A549 (cell line): ENCODE measurements around the gene FBLIM1.

Experiments
- CTCF ChIP-seq: fragments of >200 bp; sonication (Bioruptor Twin); formaldehyde crosslinking; IDR thresholded peaks from 3 replicates; pipeline ENCODE4 v1.5.1; 2016
- EP300 ChIP-seq, 2 experiments: fragments of >200 bp; sonication (Bioruptor Twin); formaldehyde crosslinking; IDR thresholded peaks; 2 replicates in 1 of 2; 3 replicates in 1 of 2; pipeline ENCODE4 v1.6.1; 2016 to 2017
- JUNB ChIP-seq: fragments of >200 bp; sonication (Bioruptor Twin); formaldehyde crosslinking; IDR thresholded peaks from 2 replicates; pipeline ENCODE4 v1.6.1; 2016
- NR3C1 ChIP-seq: fragments of >200 bp; sonication (Bioruptor Twin); formaldehyde crosslinking; IDR thresholded peaks from 3 replicates; pipeline ENCODE4 v1.6.1; 2017
- PHF8 ChIP-seq: fragments of 200-600 bp; sonication (generic); IDR thresholded peaks from 2 replicates; pipeline ENCODE4 v1.6.1; 2016; ENCODE audit warnings: low read depth, mild to moderate bottlenecking, antibody characterized with exemption, moderate library complexity, borderline replicate concordance
- POLR2A ChIP-seq: IDR thresholded peaks from 2 replicates; pipeline ENCODE4 v1.6.1; 2012; ENCODE audit warnings: mild to moderate bottlenecking, low read length
- REST ChIP-seq: fragments of 200-600 bp; sonication (generic); IDR thresholded peaks from 2 replicates; pipeline ENCODE4 v1.6.1; 2016; ENCODE audit warnings: antibody characterized with exemption, mild to moderate bottlenecking, moderate library complexity
- TP53 ChIP-seq: fragments of 250-450 bp; sonication (Bioruptor Pico); IDR thresholded peaks from 2 replicates; pipeline ENCODE4 v1.5.0; 2021; ENCODE audit warnings: mild to moderate bottlenecking, moderate library complexity
- USF2 ChIP-seq: fragments of 450-650 bp; IDR thresholded peaks from 2 replicates; pipeline ENCODE4 v1.6.1; 2014; ENCODE audit warnings: antibody characterized with exemption
- ZC3H11A ChIP-seq: fragments of 450-650 bp; IDR thresholded peaks from 2 replicates; pipeline ENCODE4 v1.6.1; 2014; ENCODE audit warnings: antibody characterized with exemption, mild to moderate bottlenecking

- TF ChIP-seq CTCF (no peak), POLR2A (no peak), USF2 (no peak), EP300 (IDR thresholded peaks at IDR 0.05) (no peak), PHF8 (no peak), REST (no peak), ZC3H11A (no peak), NR3C1 (no peak), TP53 (CRISPR knock-in tag) (no peak), JUNB (no peak)
These were observed 5.7 kb downstream of the FBLIM1 start for GRCh38 chr1:15764269-15764764.
